H9 (cell line): Measurements from ENCODE around the gene HIRA. TPM values are rescaled to one million over a fixed set of nuclear protein-coding genes. Genes with fewer than 3 reads are reported as not detected.

Source experiments
- DNase-seq: peaks from one replicate; pipeline ENCODE4 v3.0.0-alpha.2; 2017
- H2AFZ ChIP-seq: one replicate; pipeline ENCODE4 v1.6.1; 2013; ENCODE audit warnings: mild to moderate bottlenecking, low read length, control low read depth, moderate library complexity
- H2AK5ac ChIP-seq: 2 replicates; pipeline ENCODE4 v1.6.1; 2013; ENCODE audit warnings: low read length, control low read depth, mixed read lengths; ENCODE audit not compliant: insufficient read length
- H2BK120ac ChIP-seq: one replicate; pipeline ENCODE4 v1.6.1; 2013; ENCODE audit warnings: low read depth, mild to moderate bottlenecking, low read length, control low read depth, inconsistent platforms; ENCODE audit not compliant: poor library complexity, severe bottlenecking
- H2BK12ac ChIP-seq: 2 replicates; pipeline ENCODE4 v1.6.1; 2013; ENCODE audit warnings: low read length, control low read depth, mixed read lengths, low read depth; ENCODE audit not compliant: insufficient read length
- H2BK15ac ChIP-seq: 2 replicates; pipeline ENCODE4 v1.6.1; 2013; ENCODE audit warnings: low read depth, low read length, control low read depth
- H2BK20ac ChIP-seq: one replicate; pipeline ENCODE4 v1.6.1; 2013; ENCODE audit warnings: low read depth, mild to moderate bottlenecking, low read length, control low read depth, inconsistent platforms; ENCODE audit not compliant: poor library complexity, severe bottlenecking
- H2BK5ac ChIP-seq: 2 replicates; pipeline ENCODE4 v1.6.1; 2013; ENCODE audit warnings: low read length, control low read depth, mixed read lengths; ENCODE audit not compliant: insufficient read length
- H3K14ac ChIP-seq: 2 replicates; pipeline ENCODE4 v1.6.1; 2013; ENCODE audit warnings: low read length, control low read depth; ENCODE audit not compliant: insufficient read depth
- H3K18ac ChIP-seq: 2 replicates; pipeline ENCODE4 v1.6.1; 2013; ENCODE audit warnings: low read depth, mild to moderate bottlenecking, mixed read lengths, low read length, control low read depth; ENCODE audit not compliant: insufficient read length
- H3K23ac ChIP-seq: 2 replicates; pipeline ENCODE4 v1.6.1; 2013; ENCODE audit warnings: low read length, control low read depth, mixed read lengths, low read depth; ENCODE audit not compliant: insufficient read length
- H3K23me2 ChIP-seq: 2 replicates; pipeline ENCODE4 v1.6.1; 2013; ENCODE audit warnings: low read depth, mild to moderate bottlenecking, mixed read lengths, low read length, control low read depth; ENCODE audit not compliant: insufficient read length, poor library complexity, severe bottlenecking
- H3K27ac ChIP-seq: 2 replicates; pipeline ENCODE4 v1.5.1; 2013; ENCODE audit warnings: low read length, control low read depth, mixed read lengths, low read depth; ENCODE audit not compliant: insufficient read length
- H3K27me3 ChIP-seq: 2 replicates; pipeline ENCODE4 v1.6.1; 2013; ENCODE audit warnings: low read length, control low read depth, inconsistent platforms; ENCODE audit not compliant: insufficient read depth
- H3K4ac ChIP-seq: 2 replicates; pipeline ENCODE4 v1.6.1; 2013; ENCODE audit warnings: low read depth, mild to moderate bottlenecking, control low read depth, inconsistent platforms, low read length, moderate library complexity
- H3K4me1 ChIP-seq: 2 replicates; pipeline ENCODE4 v1.6.1; 2013; ENCODE audit warnings: low read length, control low read depth, inconsistent platforms; ENCODE audit not compliant: insufficient read depth
- H3K4me2 ChIP-seq: 2 replicates; pipeline ENCODE4 v1.6.1; 2013; ENCODE audit warnings: low read length, control low read depth, mixed read lengths; ENCODE audit not compliant: insufficient read length, insufficient read depth
- H3K56ac ChIP-seq: 2 replicates; pipeline ENCODE4 v1.6.1; 2013; ENCODE audit warnings: low read depth, mild to moderate bottlenecking, mixed read lengths, low read length, control low read depth; ENCODE audit not compliant: insufficient read length
- H3K79me1 ChIP-seq: 2 replicates; pipeline ENCODE4 v1.6.1; 2013; ENCODE audit warnings: low read depth, mild to moderate bottlenecking, moderate library complexity, low read length, control low read depth, inconsistent platforms; ENCODE audit not compliant: insufficient read depth, poor library complexity, severe bottlenecking
- H3K79me2 ChIP-seq: 2 replicates; pipeline ENCODE4 v1.6.1; 2013; ENCODE audit warnings: low read length, control low read depth, inconsistent platforms; ENCODE audit not compliant: insufficient read depth
- H3K9ac ChIP-seq: 2 replicates; pipeline ENCODE4 v1.6.1; 2013; ENCODE audit warnings: low read length, control low read depth, mixed read lengths; ENCODE audit not compliant: insufficient read length; ENCODE audit errors: extremely low read depth
- H3K9me3 ChIP-seq: one replicate; pipeline ENCODE4 v1.6.1; 2013; ENCODE audit warnings: low read depth, low read length, inconsistent platforms; ENCODE audit not compliant: control insufficient read depth
- H3T11ph ChIP-seq: one replicate; pipeline ENCODE4 v1.6.1; 2013; ENCODE audit warnings: mild to moderate bottlenecking, low read length, control low read depth, inconsistent platforms
- H4K20me1 ChIP-seq: one replicate; pipeline ENCODE4 v1.6.1; 2013; ENCODE audit not compliant: control insufficient read depth, insufficient read length, insufficient read depth
- H4K5ac ChIP-seq: 2 replicates; pipeline ENCODE4 v1.6.1; 2013; ENCODE audit warnings: low read depth, mild to moderate bottlenecking, mixed read lengths, low read length, control low read depth; ENCODE audit not compliant: insufficient read length
- H4K8ac ChIP-seq: replicated peaks from 2 replicates; pipeline ENCODE4 v1.6.1; 2013; ENCODE audit warnings: low read length, control low read depth, mixed read lengths, low read depth; ENCODE audit not compliant: insufficient read length
- H4K91ac ChIP-seq: 2 replicates; pipeline ENCODE4 v1.6.1; 2013; ENCODE audit warnings: low read depth, mild to moderate bottlenecking, moderate library complexity, mixed read lengths, low read length, control low read depth; ENCODE audit not compliant: insufficient read length
- H3K27ac Mint-ChIP-seq, 3 experiments: 2 replicates in 2 of 3; 3 replicates in 1 of 3; pipeline ENCODE4 v1.8.0; 2020 to 2021; ENCODE audit warnings: mixed read lengths in 3 of 3, mild to moderate bottlenecking in 1 of 3, moderate library complexity in 1 of 3
- H3K27me3 Mint-ChIP-seq: 2 replicates; pipeline ENCODE4 v1.8.0; 2021; ENCODE audit warnings: low read depth, mild to moderate bottlenecking, moderate library complexity, mixed read lengths
- H3K36me3 Mint-ChIP-seq, 3 experiments: 2 replicates in 2 of 3; 3 replicates in 1 of 3; pipeline ENCODE4 v1.8.0; 2020 to 2021; ENCODE audit warnings: low read depth in 3 of 3, mixed read lengths in 3 of 3; ENCODE audit not compliant: insufficient read depth in 1 of 3
- H3K4me1 Mint-ChIP-seq, 2 experiments: 2 replicates each; pipeline ENCODE4 v1.8.0; 2020; ENCODE audit warnings: mixed read lengths in 2 of 2
- H3K4me3 Mint-ChIP-seq, 2 experiments: 2 replicates in 1 of 2; 3 replicates in 1 of 2; pipeline ENCODE4 v1.8.0; 2020 to 2021; ENCODE audit warnings: mild to moderate bottlenecking in 2 of 2, mixed read lengths in 2 of 2, moderate library complexity in 1 of 2
- H3K9me3 Mint-ChIP-seq, 2 experiments: 2 replicates in 1 of 2; 3 replicates in 1 of 2; pipeline ENCODE4 v1.8.0; 2020; ENCODE audit warnings: mild to moderate bottlenecking in 2 of 2, mixed read lengths in 2 of 2, moderate library complexity in 1 of 2
- WGBS: extraction: QIAGEN DNeasy Blood & Tissue Kit; methylation state at CpG from one replicate; pipeline ENCODE4 v1.1.7; 2013; ENCODE audit warnings: missing lambda C conversion rate, low lambda C conversion rate, mixed read lengths; ENCODE audit not compliant: insufficient read length; ENCODE audit errors: extremely low coverage; 5-methylcytosine and 5-hydroxymethylcytosine counted together
- total RNA-seq: library from RNA; stranded (reverse); gene quantifications from 2 replicates; pipeline ENCODE4 v1.2.1, GENCODE V29; 2021
- TF ChIP-seq, protein P1 (sequence below): fragments of 200-600 bp; sonication (generic); conservative IDR thresholded peaks from 3 replicates; pipeline ENCODE4 v1.8.0; 2021; ENCODE audit warnings: antibody characterized with exemption, mild to moderate bottlenecking

The HIRA gene
- total RNA-seq, 1 experiment from 2014 or later, result 51.9 TPM

DNA sequence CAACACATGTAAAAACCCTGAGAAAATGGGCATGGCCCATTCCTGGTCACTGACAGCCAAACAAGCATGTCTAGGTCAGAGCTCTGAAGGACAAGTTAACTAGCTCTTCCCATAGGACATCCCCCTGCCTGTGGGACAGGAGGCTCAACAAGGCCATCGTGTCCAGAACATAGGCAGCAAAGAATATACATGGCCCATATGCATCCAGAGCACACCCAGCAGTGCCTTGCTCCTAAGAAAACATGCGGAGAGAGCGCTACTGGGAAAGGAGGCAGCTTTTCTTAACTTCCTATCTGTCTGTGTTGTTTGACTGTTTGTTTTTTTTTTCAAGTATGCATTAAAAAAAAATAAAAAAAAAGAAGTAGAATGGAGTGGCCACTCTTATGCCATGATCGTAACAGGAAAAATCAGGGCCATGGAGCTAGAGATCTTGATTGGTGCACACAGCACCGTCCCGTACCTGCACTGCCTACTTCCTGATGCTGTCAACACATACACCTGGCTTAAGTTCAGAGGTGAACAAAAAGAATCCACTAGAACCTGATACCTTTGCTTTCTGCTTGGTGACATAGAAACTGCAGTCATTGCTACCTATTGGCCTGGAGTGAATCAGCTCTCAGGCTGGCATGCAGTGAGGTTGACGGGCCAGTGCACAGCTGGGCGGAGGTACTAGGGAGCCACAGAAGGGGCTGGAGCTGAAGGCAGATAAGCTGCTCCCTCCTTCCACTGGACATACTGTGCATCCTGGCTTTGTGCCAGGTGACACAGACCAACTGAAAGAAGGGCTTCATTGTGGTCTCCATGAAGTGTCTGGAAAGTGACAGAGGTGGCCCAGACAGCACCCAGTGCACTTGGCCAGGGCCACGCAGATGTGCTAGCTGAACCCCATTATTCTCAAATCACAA lies 35.6 kb upstream of the HIRA start:
- H3K14ac ChIP-seq, result no peak overlapping the region
- no peak overlapping the region for H3K27ac ChIP-seq
- no peaks in the 10 kb centered on the region for H3K79me2 ChIP-seq
- no peaks in the 10 kb centered on the region for H3K4me1 ChIP-seq
- no peak overlapping the region for H2BK5ac ChIP-seq
- Mint-ChIP-seq H3K27me3 (no peaks in the 10 kb centered on the region; the same call in 1 of the 2 replicates), H3K4me1 (no peaks in the 10 kb centered on the region), H3K9me3 (no peaks in the 10 kb centered on the region; a peak in 1 of 5 replicates), H3K36me3 (peaks cover 44 to 87% (median 70%) of the 10 kb centered on the region in 3 experiments; a peak in 6 of 7 replicates), H3K27ac (no peak overlapping the region; a peak in 1 of 7 replicates), H3K4me3 (no peak overlapping the region)
- H3K4ac ChIP-seq, result no peak overlapping the region
- no peak overlapping the region for H2AFZ ChIP-seq
- no peak overlapping the region for H2BK12ac ChIP-seq
- no peaks in the 10 kb centered on the region for H3K23me2 ChIP-seq
- H3K9me3 ChIP-seq, result no peaks in the 10 kb centered on the region
- no peak overlapping the region for H3T11ph ChIP-seq
- no CpG with 5 or more reads among the region's 9 CpGs for WGBS
- TF ChIP-seq, protein P1, sequence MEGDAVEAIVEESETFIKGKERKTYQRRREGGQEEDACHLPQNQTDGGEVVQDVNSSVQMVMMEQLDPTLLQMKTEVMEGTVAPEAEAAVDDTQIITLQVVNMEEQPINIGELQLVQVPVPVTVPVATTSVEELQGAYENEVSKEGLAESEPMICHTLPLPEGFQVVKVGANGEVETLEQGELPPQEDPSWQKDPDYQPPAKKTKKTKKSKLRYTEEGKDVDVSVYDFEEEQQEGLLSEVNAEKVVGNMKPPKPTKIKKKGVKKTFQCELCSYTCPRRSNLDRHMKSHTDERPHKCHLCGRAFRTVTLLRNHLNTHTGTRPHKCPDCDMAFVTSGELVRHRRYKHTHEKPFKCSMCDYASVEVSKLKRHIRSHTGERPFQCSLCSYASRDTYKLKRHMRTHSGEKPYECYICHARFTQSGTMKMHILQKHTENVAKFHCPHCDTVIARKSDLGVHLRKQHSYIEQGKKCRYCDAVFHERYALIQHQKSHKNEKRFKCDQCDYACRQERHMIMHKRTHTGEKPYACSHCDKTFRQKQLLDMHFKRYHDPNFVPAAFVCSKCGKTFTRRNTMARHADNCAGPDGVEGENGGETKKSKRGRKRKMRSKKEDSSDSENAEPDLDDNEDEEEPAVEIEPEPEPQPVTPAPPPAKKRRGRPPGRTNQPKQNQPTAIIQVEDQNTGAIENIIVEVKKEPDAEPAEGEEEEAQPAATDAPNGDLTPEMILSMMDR, result no peak
- no peak overlapping the region for H4K5ac ChIP-seq
- H4K8ac ChIP-seq, result no peak overlapping the region
- H3K9ac ChIP-seq, result no peak overlapping the region
- H3K79me1 ChIP-seq, result no peaks in the 10 kb centered on the region
- H3K23ac ChIP-seq, result no peak overlapping the region
- no peak overlapping the region for H3K4me2 ChIP-seq
- H4K20me1 ChIP-seq, result no peaks in the 10 kb centered on the region
- H2BK20ac ChIP-seq, result no peak overlapping the region
- no peaks in the 10 kb centered on the region for H3K27me3 ChIP-seq
- no peak overlapping the region for H2AK5ac ChIP-seq
- H3K18ac ChIP-seq, result no peak overlapping the region
- no peak for DNase-seq
- no peak overlapping the region for H2BK120ac ChIP-seq
- H4K91ac ChIP-seq, result no peak overlapping the region
- H3K56ac ChIP-seq, result no peak overlapping the region
- no peak overlapping the region for H2BK15ac ChIP-seq
